ENCODE results near the gene TEAD2. TPM values are rescaled to one million over a fixed set of nuclear protein-coding genes. Genes with fewer than 3 reads are reported as not detected.

TEAD2 gene
- polyA plus RNA-seq, 2 donors: 6.0 to 8.3 TPM

- H3K4me1 ChIP-seq (ENCODE audit: control insufficient read depth in 2 of 2, insufficient read depth in 2 of 2, low read length in 1 of 2): no peaks in the 10 kb centered on the region
- no peak overlapping the region for H3K27ac ChIP-seq (ENCODE audit: low read depth in 2 of 2, low read length in 1 of 2)
- H3K4me3 ChIP-seq (ENCODE audit: low read depth in 1 of 2, low read length in 2 of 2): no peak overlapping the region
- H3K27me3 ChIP-seq (ENCODE audit: control insufficient read depth in 1 of 2, insufficient read depth in 2 of 2, low read length in 2 of 2): no peaks in the 10 kb centered on the region
- H3K9me3 ChIP-seq (ENCODE audit: control insufficient read depth in 2 of 2, insufficient read depth in 1 of 2, low read depth in 1 of 2, low read length in 1 of 2): peaks cover 0 to 2% of the 10 kb centered on the region in 2 donors
- WGBS, 2 donors: 96 to 98% methylated on average over 2 of the region's 2 CpGs
- H3K36me3 ChIP-seq (ENCODE audit: control insufficient read depth in 2 of 2, insufficient read depth in 2 of 2, low read length in 1 of 2): peaks cover 3 to 7% of the 10 kb centered on the region in 2 donors
Observed at GRCh38 chr19:49349567-49349966, 12.6 kb downstream of the TEAD2 start.

GRCh38 chr19:49348305-49349189 is 13.7 kb downstream of the TEAD2 start:
- peaks cover 3 to 9% of the 10 kb centered on the region in 2 donors for H3K36me3 ChIP-seq (ENCODE audit: control insufficient read depth in 2 of 2, insufficient read depth in 2 of 2, low read length in 1 of 2)
- H3K9me3 ChIP-seq (ENCODE audit: control insufficient read depth in 2 of 2, insufficient read depth in 1 of 2, low read depth in 1 of 2, low read length in 1 of 2): peaks cover 0 to 2% of the 10 kb centered on the region in 2 donors
- WGBS, 2 donors: 77 to 92% methylated on average over 12 of the region's 12 CpGs
- no peaks in the 10 kb centered on the region for H3K4me1 ChIP-seq (ENCODE audit: control insufficient read depth in 2 of 2, insufficient read depth in 2 of 2, low read length in 1 of 2)
- H3K27ac ChIP-seq (ENCODE audit: low read depth in 2 of 2, low read length in 1 of 2): no peak overlapping the region
- H3K27me3 ChIP-seq (ENCODE audit: control insufficient read depth in 1 of 2, insufficient read depth in 2 of 2, low read length in 2 of 2): no peaks in the 10 kb centered on the region
- H3K4me3 ChIP-seq (ENCODE audit: low read depth in 1 of 2, low read length in 2 of 2): no peak overlapping the region

GRCh38 chr19:49347835-49348234 is 14.4 kb downstream of the TEAD2 start:
- H3K36me3 ChIP-seq (ENCODE audit: control insufficient read depth in 2 of 2, insufficient read depth in 2 of 2, low read length in 1 of 2): peaks cover 6 to 7% of the 10 kb centered on the region in 2 donors
- H3K9me3 ChIP-seq (ENCODE audit: control insufficient read depth in 2 of 2, insufficient read depth in 1 of 2, low read depth in 1 of 2, low read length in 1 of 2): peaks cover 0 to 2% of the 10 kb centered on the region in 2 donors
- 67 to 69% methylated on average over 3 of the region's 3 CpGs for WGBS, 2 donors

GRCh38 chr19:49347191-49347590 is 15.0 kb downstream of the TEAD2 start:
- Histone ChIP-seq H3K4me1 (ENCODE audit: control insufficient read depth in 2 of 2, insufficient read depth in 2 of 2, low read length in 1 of 2) (no peaks in the 10 kb centered on the region), H3K4me3 (ENCODE audit: low read depth in 1 of 2, low read length in 2 of 2) (no peak overlapping the region), H3K36me3 (ENCODE audit: control insufficient read depth in 2 of 2, insufficient read depth in 2 of 2, low read length in 1 of 2) (peaks cover 7 to 12% of the 10 kb centered on the region in 2 donors), H3K27ac (ENCODE audit: low read depth in 2 of 2, low read length in 1 of 2) (no peak overlapping the region), H3K9me3 (ENCODE audit: control insufficient read depth in 2 of 2, insufficient read depth in 1 of 2, low read depth in 1 of 2, low read length in 1 of 2) (peaks cover 0 to 2% of the 10 kb centered on the region in 2 donors), H3K27me3 (ENCODE audit: control insufficient read depth in 1 of 2, insufficient read depth in 2 of 2, low read length in 2 of 2) (no peaks in the 10 kb centered on the region)
- 95% methylated on average over 15 of the region's 15 CpGs for WGBS, 2 donors

More at GRCh38 chr19:49347835-49348234, 14.4 kb downstream of the TEAD2 start:
- no peak overlapping the region for H3K27ac ChIP-seq (ENCODE audit: low read depth in 2 of 2, low read length in 1 of 2)
- no peaks in the 10 kb centered on the region for H3K4me1 ChIP-seq (ENCODE audit: control insufficient read depth in 2 of 2, insufficient read depth in 2 of 2, low read length in 1 of 2)
- H3K4me3 ChIP-seq (ENCODE audit: low read depth in 1 of 2, low read length in 2 of 2): no peak overlapping the region
- H3K27me3 ChIP-seq (ENCODE audit: control insufficient read depth in 1 of 2, insufficient read depth in 2 of 2, low read length in 2 of 2): no peaks in the 10 kb centered on the region

GRCh38 chr19:49344505-49345423 is 17.5 kb downstream of the TEAD2 start:
- Histone ChIP-seq H3K4me1 (ENCODE audit: control insufficient read depth in 2 of 2, insufficient read depth in 2 of 2, low read length in 1 of 2) (peaks cover 0 to 3% of the 10 kb centered on the region in 2 donors), H3K27ac (ENCODE audit: low read depth in 2 of 2, low read length in 1 of 2) (peak overlapping the region in 1 of 2 donors; percentile 13), H3K9me3 (ENCODE audit: control insufficient read depth in 2 of 2, insufficient read depth in 1 of 2, low read depth in 1 of 2, low read length in 1 of 2) (peaks cover 0 to 2% of the 10 kb centered on the region in 2 donors), H3K27me3 (ENCODE audit: control insufficient read depth in 1 of 2, insufficient read depth in 2 of 2, low read length in 2 of 2) (no peaks in the 10 kb centered on the region), H3K4me3 (ENCODE audit: low read depth in 1 of 2, low read length in 2 of 2) (no peak overlapping the region), H3K36me3 (ENCODE audit: control insufficient read depth in 2 of 2, insufficient read depth in 2 of 2, low read length in 1 of 2) (peaks cover 4 to 12% of the 10 kb centered on the region in 2 donors)
- 83 to 84% methylated on average over 11 of the region's 11 CpGs for WGBS, 2 donors

- no peaks in the 10 kb centered on the region for H3K27me3 ChIP-seq (ENCODE audit: control insufficient read depth in 1 of 2, insufficient read depth in 2 of 2, low read length in 2 of 2)
- peaks cover 0 to 13% of the 10 kb centered on the region in 2 donors for H3K4me1 ChIP-seq (ENCODE audit: control insufficient read depth in 2 of 2, insufficient read depth in 2 of 2, low read length in 1 of 2)
- 86 to 91% methylated on average over 6 to 7 of the region's 7 CpGs for WGBS, 2 donors
- H3K4me3 ChIP-seq (ENCODE audit: low read depth in 1 of 2, low read length in 2 of 2): no peak overlapping the region
- H3K27ac ChIP-seq (ENCODE audit: low read depth in 2 of 2, low read length in 1 of 2): no peak overlapping the region
- peaks cover 4 to 12% of the 10 kb centered on the region in 2 donors for H3K36me3 ChIP-seq (ENCODE audit: control insufficient read depth in 2 of 2, insufficient read depth in 2 of 2, low read length in 1 of 2)
- peaks cover 0 to 2% of the 10 kb centered on the region in 2 donors for H3K9me3 ChIP-seq (ENCODE audit: control insufficient read depth in 2 of 2, insufficient read depth in 1 of 2, low read depth in 1 of 2, low read length in 1 of 2)
Observed at GRCh38 chr19:49343123-49343522, 19.1 kb downstream of the TEAD2 start.

- no peaks in the 10 kb centered on the region for H3K27me3 ChIP-seq (ENCODE audit: control insufficient read depth in 1 of 2, insufficient read depth in 2 of 2, low read length in 2 of 2)
- H3K9me3 ChIP-seq (ENCODE audit: control insufficient read depth in 2 of 2, insufficient read depth in 1 of 2, low read depth in 1 of 2, low read length in 1 of 2): peaks cover 0 to under 1% of the 10 kb centered on the region in 2 donors
- 90 to 92% methylated on average over 11 of the region's 11 CpGs for WGBS, 2 donors
- no peak overlapping the region for H3K4me3 ChIP-seq (ENCODE audit: low read depth in 1 of 2, low read length in 2 of 2)
- H3K36me3 ChIP-seq (ENCODE audit: control insufficient read depth in 2 of 2, insufficient read depth in 2 of 2, low read length in 1 of 2): peaks cover 4 to 12% of the 10 kb centered on the region in 2 donors
- H3K4me1 ChIP-seq (ENCODE audit: control insufficient read depth in 2 of 2, insufficient read depth in 2 of 2, low read length in 1 of 2): peaks cover 0 to 13% of the 10 kb centered on the region in 2 donors
- H3K27ac ChIP-seq (ENCODE audit: low read depth in 2 of 2, low read length in 1 of 2): no peak overlapping the region
Observed at GRCh38 chr19:49342291-49342721, 19.9 kb downstream of the TEAD2 start.

- Histone ChIP-seq H3K4me1 (ENCODE audit: control insufficient read depth in 2 of 2, insufficient read depth in 2 of 2, low read length in 1 of 2) (peaks cover 0 to 13% of the 10 kb centered on the region in 2 donors), H3K27me3 (ENCODE audit: control insufficient read depth in 1 of 2, insufficient read depth in 2 of 2, low read length in 2 of 2) (no peaks in the 10 kb centered on the region), H3K27ac (ENCODE audit: low read depth in 2 of 2, low read length in 1 of 2) (peak overlapping the region in 1 of 2 donors; percentile 36), H3K36me3 (ENCODE audit: control insufficient read depth in 2 of 2, insufficient read depth in 2 of 2, low read length in 1 of 2) (peaks cover 4 to 9% of the 10 kb centered on the region in 2 donors), H3K9me3 (ENCODE audit: control insufficient read depth in 2 of 2, insufficient read depth in 1 of 2, low read depth in 1 of 2, low read length in 1 of 2) (no peaks in the 10 kb centered on the region), H3K4me3 (ENCODE audit: low read depth in 1 of 2, low read length in 2 of 2) (no peak overlapping the region)
- 85 to 91% methylated on average over 11 of the region's 11 CpGs for WGBS, 2 donors
Observed at GRCh38 chr19:49340865-49341718, 21.1 kb downstream of the TEAD2 start.

Data from esophagus (tissue), 2 donors.